ENCODE data around the gene CISTR.

The CISTR gene

DNA sequence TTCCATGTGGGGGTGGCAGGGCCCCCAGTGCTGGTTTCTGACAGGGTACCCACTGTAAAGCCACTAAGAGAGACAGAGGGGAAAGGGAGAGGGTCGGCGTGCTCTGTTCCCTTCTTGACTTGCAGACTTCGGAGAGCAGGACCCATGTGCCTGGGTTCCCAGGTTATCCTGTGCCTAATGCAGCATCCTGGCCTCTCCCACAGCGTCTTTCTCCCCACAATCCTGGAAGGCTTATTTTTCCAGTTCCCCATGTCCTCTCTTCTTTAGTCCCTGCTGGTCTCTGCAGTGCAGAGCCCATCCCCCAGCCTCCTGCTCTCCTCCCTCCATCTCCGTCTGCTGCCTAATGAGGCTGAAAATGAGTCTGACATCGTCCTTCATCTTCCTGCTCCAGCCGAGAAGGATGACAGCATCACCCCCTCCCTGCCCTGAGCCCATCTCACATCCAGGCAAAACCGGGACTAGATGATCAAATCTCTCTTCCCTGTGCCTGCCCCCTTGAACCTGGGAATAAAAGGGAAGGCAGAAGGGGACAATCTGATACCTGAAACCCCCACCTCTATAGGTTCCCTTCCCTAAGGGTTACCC lies 39.6 kb downstream of the CISTR start:
- DNase-seq = no peak

DNA sequence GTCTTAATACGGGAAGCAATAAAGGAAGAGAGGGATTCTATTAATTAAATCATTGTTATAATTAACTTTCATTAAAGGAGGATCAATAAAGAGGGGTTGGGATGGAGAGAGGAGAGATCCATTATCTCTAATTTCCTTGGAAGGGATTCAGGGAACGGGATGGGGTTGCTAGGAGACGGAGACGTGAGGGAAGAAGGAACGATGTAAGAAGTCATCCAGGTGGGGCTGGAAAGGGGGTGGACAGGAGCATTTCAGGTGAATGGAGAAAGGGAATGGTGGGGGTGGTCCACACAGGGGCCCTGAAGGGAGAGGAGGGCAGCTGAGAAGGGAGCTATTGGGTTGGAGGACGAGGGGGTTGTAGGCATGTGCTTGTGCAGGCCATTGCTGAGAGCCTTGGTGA lies 41.7 kb downstream of the CISTR start:
- no peak for DNase-seq

DNA sequence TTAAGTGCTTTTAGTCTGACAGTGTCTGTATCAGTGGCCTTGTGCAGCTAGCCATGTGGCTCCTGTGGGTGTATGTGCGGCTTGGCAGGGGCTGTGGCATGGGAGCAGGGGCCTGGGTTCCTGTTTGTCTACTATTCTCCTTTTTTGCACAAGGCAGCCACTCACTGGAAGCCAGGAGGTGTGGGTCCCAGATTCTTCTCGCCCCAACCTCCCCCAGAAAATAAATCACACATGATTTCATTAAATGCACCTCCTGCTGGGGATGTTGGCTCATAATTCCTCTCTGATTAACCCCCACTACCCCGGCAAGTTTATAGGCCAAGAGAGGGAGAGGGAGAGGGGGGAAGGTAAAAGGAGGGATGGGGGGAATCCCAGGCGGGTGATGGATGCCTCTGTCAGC lies 42.1 kb downstream of the CISTR start:
- DNase-seq = no peak

DNA sequence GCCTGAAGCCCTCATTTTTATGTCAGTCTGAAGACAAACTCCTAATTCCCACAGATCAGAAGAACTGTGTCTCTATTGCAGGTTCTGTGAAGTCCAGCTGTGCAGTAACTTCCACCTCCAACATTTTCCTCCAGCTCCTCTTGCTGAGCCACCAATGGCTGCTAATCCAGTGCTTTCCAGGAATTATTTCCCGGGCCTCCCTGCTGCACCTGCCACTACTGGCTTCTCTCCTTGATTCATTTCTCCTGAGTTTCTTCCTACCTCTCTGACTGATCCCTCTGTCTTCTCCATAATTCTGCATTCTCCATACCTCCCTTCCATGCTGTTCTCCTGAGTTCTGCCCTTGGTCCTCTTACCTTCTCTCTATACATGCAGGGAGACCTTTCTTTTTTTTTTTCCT lies 45.7 kb downstream of the CISTR start:
- no peak for DNase-seq

DNA sequence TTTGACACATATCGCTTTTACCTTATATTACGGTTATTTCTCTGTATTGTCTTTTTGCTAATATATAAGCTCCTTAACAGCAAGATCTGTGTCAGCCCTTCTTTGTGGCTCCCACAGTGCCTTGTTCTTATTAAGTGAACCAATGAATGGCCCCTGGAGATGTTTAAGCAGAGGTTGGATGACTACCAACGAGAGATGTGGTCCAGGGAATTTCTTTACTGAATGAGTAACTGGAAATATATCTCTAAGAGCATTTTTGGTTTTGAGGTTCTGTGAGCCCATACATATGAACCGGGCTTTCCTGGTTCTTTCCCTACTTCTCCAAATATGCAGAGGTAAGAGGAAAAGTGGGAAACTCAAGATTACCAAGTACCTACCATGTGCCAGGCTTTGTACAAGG lies 48.0 kb downstream of the CISTR start:
- DNase-seq = no peak

DNA sequence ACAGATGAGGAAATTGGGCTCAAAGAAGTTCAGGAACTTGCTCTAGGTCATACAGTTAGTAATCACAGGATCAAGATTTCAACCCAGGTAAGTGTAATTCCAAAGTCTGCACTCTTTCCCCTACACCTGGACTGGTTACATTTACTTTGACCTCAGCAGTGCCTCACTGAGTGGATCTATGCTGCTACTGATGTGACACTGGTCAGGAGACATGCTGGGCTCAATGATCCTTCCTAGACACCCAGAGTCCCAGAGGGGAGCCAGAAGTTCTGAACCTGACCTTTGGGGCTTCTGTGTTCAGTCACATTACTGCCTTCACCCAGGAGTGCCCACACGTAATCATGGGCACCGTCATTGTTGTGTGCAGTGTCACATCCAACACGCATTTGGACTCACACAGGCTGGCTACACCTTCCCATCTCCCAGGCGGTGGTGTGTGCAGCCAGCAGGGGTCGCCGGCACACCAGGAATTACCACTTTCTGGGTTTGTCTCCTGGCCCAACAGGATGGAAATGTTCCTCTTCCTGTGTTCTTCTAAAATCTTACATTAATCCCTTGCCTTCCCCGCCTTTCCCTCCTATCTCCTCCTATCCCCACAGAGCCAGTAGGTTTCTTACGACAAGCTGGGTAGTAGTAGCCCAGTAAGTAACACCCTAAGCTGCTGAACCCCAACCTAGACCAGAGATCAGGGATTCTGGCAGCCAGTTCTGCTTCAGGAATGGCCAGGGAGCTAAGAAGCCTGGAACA lies 50.1 kb downstream of the CISTR start:
- peak; percentile 46 for DNase-seq

DNA sequence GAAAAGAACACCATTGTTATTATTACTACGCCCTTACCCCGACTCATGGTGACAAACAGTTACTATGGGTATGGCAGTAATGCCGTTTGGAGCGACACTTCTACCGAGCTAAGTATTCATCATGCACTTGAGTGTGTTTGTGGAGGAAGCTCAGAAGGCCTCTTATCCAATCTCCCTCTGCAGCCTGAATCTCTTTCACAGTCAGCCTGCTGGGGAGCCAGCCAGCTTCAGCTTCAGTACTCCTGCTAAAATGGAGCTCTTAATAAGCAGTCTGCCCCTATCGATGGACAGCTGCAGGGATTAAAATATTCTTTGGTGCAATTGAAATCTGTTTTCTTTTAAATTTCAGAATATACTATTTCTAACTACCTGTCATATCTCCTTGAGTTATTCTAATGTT lies 51.2 kb downstream of the CISTR start:
- DNase-seq = no peak

DNA sequence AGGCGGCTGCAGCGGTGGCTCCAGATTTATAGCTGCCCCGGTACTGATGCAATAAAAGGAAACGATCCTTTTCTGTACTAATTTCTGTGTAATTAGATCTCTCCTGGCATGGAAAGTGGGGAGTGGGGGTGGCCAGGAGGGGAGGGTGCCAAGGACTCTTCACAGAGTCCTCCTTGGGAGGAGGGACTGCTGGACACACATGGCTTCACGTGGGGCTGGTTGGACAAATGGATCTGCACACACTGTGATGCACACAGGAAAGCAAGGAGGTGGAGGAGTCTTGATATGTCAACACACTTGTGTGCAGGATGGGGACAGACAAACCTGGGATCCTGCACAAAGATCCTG lies 52.1 kb downstream of the CISTR start:
- no peak for DNase-seq

DNA sequence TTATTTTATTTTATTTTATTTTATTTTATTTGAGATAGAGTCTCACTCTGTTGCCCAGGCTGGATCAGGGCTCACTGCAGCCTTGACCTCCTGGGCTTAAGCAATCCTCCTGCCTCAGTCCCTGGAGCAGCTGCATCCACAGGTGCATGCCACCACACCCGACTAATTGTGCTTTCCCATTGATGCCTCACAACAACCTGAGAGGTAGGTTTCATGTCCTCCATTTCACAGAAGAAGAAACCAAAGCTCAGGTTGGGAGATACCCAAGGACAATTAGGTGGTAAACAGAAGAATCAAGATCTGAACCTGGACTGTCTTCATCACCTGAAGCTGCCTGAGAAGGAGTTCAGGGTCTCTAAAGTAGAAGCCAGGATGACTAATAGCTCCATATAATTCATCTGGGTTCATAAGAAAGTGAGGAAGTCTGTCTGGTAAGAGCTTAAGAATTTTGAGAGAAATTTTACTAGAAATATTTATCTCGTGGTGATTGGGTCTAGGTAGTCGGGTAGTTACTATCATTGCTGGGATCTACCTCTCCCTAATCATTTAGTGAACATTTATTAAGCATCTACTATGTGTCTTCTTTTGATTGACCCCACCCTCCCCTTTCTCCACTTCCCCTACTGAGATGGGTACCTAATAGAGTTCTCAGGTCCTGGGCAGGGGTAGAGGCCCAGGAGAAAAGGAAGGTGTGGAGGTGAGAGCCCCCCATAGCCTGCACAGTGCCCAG lies 52.7 kb downstream of the CISTR start:
- DNase-seq = no peak

DNA sequence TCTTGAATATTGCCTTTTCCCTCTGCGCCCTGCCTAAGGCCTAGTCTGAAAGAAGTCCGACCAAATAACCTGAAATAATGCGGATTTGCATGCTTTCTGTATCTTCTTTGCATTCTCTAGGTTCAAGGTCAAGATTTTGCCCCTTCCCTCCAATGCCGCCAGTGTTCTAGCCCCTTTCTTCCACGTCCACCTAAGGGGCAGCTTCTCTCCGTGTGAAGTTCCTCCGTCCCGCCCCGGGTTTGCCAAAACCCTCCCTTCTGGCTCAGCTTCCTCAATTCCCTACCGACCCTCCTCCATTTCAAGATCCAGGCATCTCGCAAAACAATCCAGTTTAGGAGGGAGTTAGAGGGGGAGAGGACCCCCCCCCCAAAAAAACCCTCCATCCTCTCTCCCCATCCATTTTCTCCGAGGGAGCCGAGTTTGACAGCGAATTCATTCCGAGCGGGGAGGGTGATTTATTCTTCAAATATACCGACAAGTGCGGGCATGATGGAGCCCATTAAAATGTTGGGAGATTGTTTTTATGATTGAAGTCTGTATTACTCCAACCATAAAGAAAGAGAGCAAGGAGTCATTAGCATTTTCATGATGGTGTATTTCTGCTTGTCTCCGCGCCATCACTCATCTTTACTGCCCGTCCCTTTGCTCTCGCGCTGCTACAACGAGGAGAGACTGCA lies 55.0 kb downstream of the CISTR start:
- DNase-seq = no peak
